ENCODE data around the gene CCDC126. TPM values are rescaled to one million over a fixed set of nuclear protein-coding genes. Genes with fewer than 3 reads are reported as not detected.

The CCDC126 gene
- total RNA-seq, 1 experiment from 2014 or later = 10.3 TPM

- DNase-seq (ENCODE audit: low read depth, low spot score) (no peak), ATAC-seq (no peak)
- POLR2A ChIA-PET = no interaction called here
- intact Hi-C loops (cut with micrococcal nuclease; ENCODE audit: unreplicated experiment) = no loop called here
- TF ChIP-seq TCF7L2 (IDR thresholded peaks at IDR 0.05; ENCODE audit: low read depth, low read length) (no peak), REST (IDR thresholded peaks at IDR 0.05; ENCODE audit: insufficient read depth in 1 of 2, low read depth in 2 of 2, low read length in 1 of 2) (no peak), CTCF (IDR thresholded peaks at IDR 0.05) (no peak), SIN3A (IDR thresholded peaks at IDR 0.05; ENCODE audit: borderline replicate concordance, insufficient read depth, low read depth, low read length) (no peak), POLR2AphosphoS5 (IDR thresholded peaks at IDR 0.05; ENCODE audit: low read depth, low read length) (no peak)
- CTCF ChIA-PET = no interaction called here
- in situ Hi-C loops (cut with HindIII; ENCODE audit: low pct_unique_long_range_greater_than_20kb, low sequenced_read_pairs) = no loop called here
- Histone ChIP-seq H3K4me3 (ENCODE audit: low read depth in 2 of 2, low read length in 2 of 2) (no peak overlapping the region), H3K4me1 (ENCODE audit: control insufficient read depth, insufficient read depth, low read length) (no peaks in the 10 kb centered on the region), H3K27ac (ENCODE audit: low read length) (no peak overlapping the region), H3K27me3 (ENCODE audit: control insufficient read depth, insufficient read depth, low read length) (no peaks in the 10 kb centered on the region), H3K36me3 (ENCODE audit: control insufficient read depth, insufficient read depth, low read length) (no peaks in the 10 kb centered on the region), H3K9me3 (ENCODE audit: control insufficient read depth, insufficient read depth, low read depth, low read length) (no peaks in the 10 kb centered on the region)
- BruUV-seq (replicated peaks) = no TSS peak
These were observed 22.0 kb downstream of the CCDC126 start for GRCh38 chr7:23619141-23619540.

GRCh38 chr7:23622506-23622925 lies 25.3 kb downstream of the CCDC126 start:
- ATAC-seq = peak; percentile 51; the same call in 1 of the 2 replicates
- Histone ChIP-seq H3K36me3 (ENCODE audit: control insufficient read depth, insufficient read depth, low read length) (no peaks in the 10 kb centered on the region), H3K4me3 (ENCODE audit: low read depth in 2 of 2, low read length in 2 of 2) (no peak overlapping the region), H3K9me3 (ENCODE audit: control insufficient read depth, insufficient read depth, low read depth, low read length) (no peaks in the 10 kb centered on the region), H3K4me1 (ENCODE audit: control insufficient read depth, insufficient read depth, low read length) (no peaks in the 10 kb centered on the region), H3K27ac (ENCODE audit: low read length) (no peak overlapping the region), H3K27me3 (ENCODE audit: control insufficient read depth, insufficient read depth, low read length) (no peaks in the 10 kb centered on the region)
- TF ChIP-seq CTCF (IDR thresholded peaks at IDR 0.05) (no peak), REST (IDR thresholded peaks at IDR 0.05; ENCODE audit: insufficient read depth in 1 of 2, low read depth in 2 of 2, low read length in 1 of 2) (no peak), SIN3A (IDR thresholded peaks at IDR 0.05; ENCODE audit: borderline replicate concordance, insufficient read depth, low read depth, low read length) (no peak), TCF7L2 (IDR thresholded peaks at IDR 0.05; ENCODE audit: low read depth, low read length) (no peak), POLR2AphosphoS5 (IDR thresholded peaks at IDR 0.05; ENCODE audit: low read depth, low read length) (no peak)
- no peak for DNase-seq (ENCODE audit: low read depth, low spot score)
- in situ Hi-C loops (cut with HindIII; ENCODE audit: low pct_unique_long_range_greater_than_20kb, low sequenced_read_pairs) (no loop called here), intact Hi-C loops (cut with micrococcal nuclease; ENCODE audit: unreplicated experiment) (no loop called here)
- ChIA-PET CTCF (no interaction called here), POLR2A (interaction anchor here (0.6 to 0.7 kb wide), 2 partner anchors 21 to 803 kb away, joined by 9 read pairs; no protein-coding TSS in a partner anchor)
- BruUV-seq (replicated peaks) = no TSS peak
